M059J (cell line): ENCODE results near the gene DRC1. TPM values are rescaled to one million over a fixed set of nuclear protein-coding genes. Genes with fewer than 3 reads are reported as not detected.

ENCODE experiments used
- DNase-seq: peaks from one replicate; pipeline ENCODE4 v3.0.0-alpha.2; 2012; ENCODE audit warnings: low read depth
- total RNA-seq: library from RNA; depleted of rRNA; stranded (reverse); fragments of >200 nt; shearing (Covaris generic); gene quantifications from 2 replicates; pipeline ENCODE4 v1.2.3, GENCODE V29; 2014

The DRC1 gene
- total RNA-seq, 1 experiment from 2014 or later, result not detected

DNA sequence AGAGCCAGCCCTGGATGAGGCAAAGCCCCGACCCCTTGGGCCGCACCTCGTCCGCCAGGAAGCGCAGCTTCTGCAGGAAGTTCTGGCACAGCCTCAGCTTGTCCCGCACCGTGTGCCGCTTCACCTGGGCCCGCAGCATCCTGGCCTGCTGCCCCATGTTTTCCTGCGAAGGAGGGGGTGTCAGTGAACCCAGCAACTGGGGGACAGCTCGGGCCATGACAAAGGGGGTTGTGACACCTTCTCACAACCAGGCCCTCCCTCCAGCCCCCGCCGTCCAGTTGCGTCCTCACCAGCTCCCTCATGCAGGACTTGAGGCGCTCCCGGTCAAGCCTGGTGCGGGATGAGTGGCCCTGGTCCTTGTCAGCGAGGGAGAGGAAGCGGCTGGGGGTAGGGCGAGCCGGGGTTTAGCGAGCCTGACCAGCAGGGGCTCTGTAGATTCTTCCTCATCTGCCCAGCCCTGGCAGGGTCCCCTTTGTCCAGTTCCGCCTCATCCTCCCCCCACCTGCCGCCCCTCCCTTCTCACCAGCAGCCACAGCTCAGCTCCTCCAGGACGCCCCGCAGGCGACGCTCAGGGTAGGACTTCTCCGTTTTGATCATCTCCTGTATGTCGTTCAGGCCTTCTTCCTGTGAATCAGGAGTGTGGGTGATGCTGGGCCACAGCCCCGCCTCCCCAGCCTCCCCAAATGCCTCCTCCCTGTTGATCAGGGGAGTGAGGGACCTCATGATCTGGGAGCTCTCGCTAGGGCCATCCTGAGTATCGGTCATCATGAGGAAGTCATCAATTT lies 75.6 kb downstream of the DRC1 start:
- DNase-seq, result no peak

DNA sequence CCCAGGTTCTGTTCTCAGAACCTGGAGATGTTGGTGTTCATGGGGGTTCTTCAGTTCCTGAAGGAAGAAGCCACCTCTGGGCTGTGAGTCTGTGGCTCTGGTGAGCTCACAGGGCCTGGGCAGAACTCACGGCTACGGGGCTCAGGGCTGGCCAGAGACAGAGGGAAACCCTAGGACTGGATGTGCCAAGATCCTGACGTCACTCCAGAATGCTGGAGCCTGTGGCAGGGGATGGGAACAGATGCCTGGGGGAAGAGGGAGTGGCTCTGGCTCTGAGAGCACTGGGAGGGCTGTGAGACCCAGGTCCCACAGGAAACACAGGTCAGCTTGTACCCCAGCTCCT lies 76.2 kb downstream of the DRC1 start, which contains the start of gene OTOF:
Gene OTOF, minus strand, starts transcription at position 214 of the 343 bp plus-strand sequence.
- DNase-seq, result peak; percentile 82

DNA sequence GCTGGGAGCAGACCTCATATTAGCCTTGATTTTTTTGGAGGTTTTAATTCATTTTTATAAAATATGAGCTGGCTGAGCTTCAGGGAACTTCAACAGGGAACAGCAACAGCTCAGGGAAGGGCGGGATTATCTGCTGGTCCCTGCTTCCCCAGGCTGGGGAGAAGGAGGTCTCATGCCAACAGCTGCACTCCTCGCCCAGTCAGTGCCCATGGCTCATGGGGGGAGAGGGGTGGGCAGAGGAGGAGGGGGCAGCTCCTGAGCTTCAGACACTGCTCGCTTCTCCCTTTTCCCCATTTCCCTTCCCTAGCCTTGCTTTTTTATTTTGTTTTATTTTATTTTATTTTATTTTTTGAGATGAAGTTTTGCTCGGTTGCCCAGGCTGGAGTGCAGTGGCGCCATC lies 76.6 kb downstream of the DRC1 start:
- DNase-seq, result no peak

DNA sequence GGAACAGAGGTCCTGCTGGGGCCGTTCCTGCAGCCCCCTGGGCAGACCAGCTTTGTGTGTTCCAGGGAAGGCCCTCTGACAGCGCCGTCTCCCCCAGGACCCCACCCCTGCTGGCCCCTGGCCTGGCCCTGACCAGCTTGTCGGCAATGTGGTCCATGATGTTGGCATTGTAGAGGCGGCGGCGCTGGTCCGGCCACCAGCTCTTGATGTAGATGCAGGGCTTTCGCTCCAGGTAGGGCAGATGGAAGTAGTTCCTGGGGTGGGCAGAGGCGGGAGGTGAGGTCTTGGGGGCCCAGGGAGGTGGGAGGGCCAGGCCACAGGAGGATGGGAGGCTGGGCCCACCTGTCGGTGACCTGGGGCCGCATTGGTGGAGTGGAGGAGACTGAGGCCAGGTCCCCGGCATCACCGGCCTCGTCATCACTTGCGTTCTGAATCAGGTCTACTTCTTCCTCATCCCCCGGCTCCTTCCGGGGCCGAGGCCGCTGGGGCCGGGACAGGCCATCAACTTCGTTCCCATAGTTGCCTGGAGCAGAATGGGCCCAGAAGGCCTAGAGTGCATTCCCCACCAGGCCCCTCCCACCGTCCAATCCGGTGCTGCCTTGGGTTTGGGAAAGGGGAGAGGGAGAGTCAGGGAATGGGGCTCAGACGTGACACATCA lies 77.5 kb downstream of the DRC1 start:
- no peak for DNase-seq

GRCh38 chr2:26479789-26480565 lies 78.3 kb downstream of the DRC1 start:
- no peak for DNase-seq

GRCh38 chr2:26480566-26481423 lies 79.1 kb downstream of the DRC1 start:
- DNase-seq, result no peak

- no peak for DNase-seq
Measured at GRCh38 chr2:26481706-26482105, 80.0 kb downstream of the DRC1 start.

DNA sequence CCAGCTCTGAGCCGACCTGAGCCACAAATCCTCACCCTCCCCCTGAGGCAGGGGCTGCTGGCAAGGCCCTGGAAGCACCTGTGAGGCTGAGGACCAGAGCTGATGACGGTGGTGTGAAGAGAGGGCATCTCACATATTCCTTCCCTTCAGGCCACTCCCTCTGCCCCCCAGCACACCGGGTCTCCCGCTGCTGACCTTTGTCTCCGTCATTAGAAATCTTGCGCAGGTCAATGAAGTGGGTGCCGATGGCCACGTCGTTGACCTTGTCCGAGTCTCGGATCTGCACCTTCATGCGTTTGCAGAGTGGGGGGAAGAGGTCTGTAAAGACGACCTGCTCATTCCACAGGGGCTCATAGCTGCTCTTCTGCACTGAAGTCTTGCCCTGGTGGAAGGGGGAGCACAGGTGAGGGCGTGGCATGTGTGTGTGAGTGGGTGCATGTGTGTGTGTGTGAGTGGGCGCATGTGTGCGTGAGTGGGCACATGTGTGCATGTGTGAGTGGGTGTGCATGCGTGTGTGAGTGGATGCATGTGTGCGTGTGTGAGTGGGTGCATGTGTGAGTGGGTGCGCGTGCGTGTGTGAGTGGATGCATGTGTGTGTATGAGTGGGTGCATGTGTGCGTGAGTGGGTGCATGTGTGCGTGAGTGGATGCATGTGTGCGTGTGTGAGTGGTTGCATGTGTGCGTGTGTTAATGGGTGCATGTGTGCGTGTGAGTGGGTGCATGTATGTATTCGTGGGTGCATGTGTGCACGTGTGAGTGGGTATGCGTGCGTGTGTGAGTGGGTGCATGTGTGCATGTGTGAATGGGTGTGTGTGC lies 80.7 kb downstream of the DRC1 start:
- no peak for DNase-seq

DNA sequence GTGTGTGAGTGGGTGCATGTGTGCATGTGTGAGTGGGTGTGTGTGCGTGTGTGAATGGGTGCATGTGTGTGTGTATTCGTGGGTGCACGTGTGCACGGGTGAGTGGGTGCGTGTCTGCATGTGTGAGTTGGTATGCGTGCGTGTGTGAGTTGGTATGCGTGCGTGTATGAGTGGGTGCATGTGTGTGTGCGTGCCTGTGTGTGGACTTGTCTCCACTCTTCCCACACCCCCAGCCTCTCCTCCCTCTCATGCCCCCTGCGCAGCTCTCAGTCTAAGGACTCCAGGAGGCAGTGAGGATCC lies 81.3 kb downstream of the DRC1 start:
- no peak for DNase-seq

DNA sequence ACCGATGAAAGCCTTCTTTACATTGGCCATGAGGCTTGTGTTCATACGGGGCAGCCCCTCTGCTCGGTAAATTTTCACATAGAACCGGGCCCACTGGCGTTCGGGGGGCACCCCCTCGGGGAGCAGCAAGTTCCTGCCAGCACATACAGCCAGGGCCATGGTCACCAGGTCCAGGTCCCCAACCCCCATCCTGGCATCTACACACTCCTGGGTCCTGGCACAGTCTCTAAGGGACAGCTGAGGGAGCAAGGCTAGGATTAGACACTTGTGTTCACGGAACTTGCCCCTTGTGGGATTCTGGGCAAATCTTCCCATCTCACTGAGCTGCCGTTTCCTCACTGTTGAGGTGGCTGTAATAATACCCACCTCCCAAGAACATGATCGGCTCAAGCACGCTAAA lies 81.8 kb downstream of the DRC1 start:
- no peak for DNase-seq

DNA sequence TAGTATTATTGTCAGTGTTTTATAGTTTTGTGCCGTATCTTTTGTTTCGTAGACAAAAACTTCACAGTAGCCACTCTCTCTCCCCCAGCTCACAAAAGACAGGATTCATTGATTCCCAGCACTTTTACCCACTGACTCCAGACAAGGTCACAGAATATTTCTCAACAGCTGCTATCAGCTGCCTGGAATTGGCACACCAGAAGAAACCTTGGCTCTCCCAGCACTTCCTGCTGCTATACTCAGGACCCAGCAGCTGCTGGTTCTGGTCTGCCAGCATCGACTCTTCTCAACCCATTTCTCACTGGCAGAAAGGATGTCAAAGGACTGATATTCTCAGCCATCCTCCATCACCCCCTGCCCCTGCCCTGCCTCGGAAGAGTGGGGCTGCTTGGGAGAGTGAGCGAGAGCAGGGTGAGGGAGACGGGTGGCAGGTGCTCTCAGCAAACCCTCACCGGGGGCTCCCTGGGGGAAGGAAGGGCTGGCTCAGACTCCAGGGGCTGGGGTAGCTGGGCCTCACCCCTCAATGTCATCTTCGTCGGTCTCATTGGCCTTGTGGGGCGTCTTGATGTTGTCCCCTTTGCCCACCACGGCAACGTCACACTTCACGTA lies 82.3 kb downstream of the DRC1 start:
- DNase-seq, result no peak

GRCh38 chr2:26484579-26484978 lies 82.9 kb downstream of the DRC1 start:
- DNase-seq, result no peak

- no peak for DNase-seq
Measured at GRCh38 chr2:26485099-26485498, 83.4 kb downstream of the DRC1 start.

DNA sequence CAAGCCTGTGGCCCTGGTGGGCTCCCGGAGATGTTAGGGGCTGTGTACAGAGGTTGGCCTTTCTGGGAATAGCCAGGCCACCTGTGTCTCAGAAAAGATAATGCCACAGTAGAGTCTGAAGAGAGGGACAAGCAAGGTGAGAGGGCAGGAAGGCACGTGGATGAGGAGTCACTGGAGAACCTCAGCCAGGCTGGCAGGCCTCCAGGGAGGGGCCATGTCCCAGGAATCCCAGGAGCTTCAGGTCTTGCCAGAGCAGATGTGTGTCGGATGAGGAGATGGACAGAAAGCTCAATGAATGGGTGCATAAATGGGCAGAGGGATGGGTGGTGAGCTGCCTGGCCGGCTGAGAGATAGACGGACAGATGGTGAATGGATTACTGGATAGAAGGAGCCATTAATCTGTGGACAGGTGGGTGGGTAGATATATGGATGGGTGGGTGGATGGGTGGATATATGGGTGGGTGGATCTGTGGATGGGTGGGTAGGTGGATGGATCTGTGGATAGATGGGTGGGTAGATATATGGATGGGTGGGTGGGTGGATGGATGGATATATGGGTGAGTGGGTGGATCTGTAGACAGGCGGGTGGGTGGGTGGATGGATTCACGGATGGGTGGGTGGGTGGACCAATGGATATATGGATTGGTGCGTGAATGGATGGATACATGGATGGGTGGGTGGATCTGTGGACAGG lies 84.2 kb downstream of the DRC1 start:
- no peak for DNase-seq

DNA sequence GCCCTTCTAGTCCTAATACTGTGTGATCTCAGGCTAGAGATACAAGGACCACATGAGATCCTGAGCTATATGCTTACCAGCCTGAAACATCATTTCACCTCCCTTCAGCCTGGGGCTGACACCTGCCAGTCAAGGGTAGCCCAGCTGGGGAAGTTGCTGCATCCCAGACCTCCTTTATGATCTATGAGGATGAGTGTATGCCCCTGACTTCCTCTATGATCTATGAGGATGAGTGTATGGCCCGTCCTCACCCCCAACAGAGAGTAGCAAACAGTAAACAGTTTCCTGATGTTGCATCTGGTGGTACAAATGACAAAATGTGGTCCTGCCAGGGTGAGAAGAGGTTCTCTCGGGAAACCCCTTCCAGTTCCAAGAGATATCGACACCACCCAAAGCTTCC lies 85.1 kb downstream of the DRC1 start:
- DNase-seq, result no peak

DNA sequence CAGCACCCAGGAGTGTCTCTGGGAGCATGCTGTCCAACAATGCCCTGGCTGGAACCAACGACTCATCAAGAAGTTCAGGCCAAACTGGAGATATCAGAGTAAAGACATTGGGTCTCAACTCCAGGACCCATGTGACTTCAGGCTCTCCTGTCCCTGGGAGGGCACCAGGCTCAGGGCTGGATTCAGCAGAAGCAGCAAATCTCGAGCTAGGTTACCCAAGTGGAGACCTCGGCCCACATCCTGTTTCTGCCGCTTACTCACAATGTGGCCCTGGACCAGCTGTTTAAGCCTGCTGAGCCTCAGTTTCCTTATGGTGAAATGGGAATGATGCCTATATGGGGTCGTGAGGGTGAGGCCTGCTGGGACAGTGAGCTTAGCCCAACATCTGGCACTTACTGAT lies 85.5 kb downstream of the DRC1 start:
- no peak for DNase-seq

DNA sequence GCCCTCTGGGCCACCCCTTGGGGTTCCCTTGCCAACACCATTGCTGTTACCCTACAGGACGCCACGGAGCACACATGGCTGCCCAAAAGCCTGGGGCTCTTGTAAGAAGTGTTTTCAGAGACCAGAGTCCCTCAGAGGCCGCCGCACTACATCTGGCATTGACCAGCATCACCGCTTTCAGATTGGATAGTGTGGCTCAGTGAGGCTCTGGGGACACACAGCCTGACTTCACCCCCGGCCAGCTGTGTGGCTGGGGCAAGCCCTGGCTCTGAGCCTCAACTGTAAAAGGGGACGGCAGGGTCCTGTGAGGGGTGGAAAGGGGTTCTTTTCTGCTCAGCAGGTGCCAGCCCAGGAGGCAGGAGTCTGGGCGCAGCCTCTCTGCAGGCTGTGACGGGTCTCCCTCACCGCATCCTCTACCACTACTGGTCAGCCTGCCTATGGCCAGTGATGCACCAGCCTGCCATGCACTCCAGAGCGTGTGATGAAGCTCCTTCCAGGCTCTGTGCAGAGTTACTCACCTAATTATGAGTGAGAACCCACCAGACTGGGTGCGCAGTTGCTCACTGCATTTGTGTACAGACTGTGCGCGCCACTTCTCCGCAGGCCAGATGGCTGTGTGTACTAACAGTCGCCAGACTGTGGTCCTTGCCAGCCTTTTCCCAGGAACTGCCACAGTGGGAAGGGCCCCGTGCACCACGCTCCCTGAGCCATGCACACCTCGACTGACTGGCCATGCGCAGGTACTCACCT lies 86.9 kb downstream of the DRC1 start:
- no peak for DNase-seq

- no peak for DNase-seq
Measured at GRCh38 chr2:26489213-26489850, 87.6 kb downstream of the DRC1 start.
